HG02678 (cell line): ENCODE data around the gene UGT1A4.

Source experiments
- ATAC-seq: cut with Tn5 transposase; IDR thresholded peaks from one replicate; pipeline ENCODE4 v1.9.1; 2021; ENCODE audit warnings: mild to moderate bottlenecking, moderate library complexity; ENCODE audit not compliant: unreplicated experiment

UGT1A4 gene

GRCh38 chr2:233718552-233718951 is at the start of gene UGT1A4:
UGT1A4 (plus strand) TSS chr2:233718736; CDS start chr2:233718821, 85 bp downstream.
- no peak for ATAC-seq

DNA sequence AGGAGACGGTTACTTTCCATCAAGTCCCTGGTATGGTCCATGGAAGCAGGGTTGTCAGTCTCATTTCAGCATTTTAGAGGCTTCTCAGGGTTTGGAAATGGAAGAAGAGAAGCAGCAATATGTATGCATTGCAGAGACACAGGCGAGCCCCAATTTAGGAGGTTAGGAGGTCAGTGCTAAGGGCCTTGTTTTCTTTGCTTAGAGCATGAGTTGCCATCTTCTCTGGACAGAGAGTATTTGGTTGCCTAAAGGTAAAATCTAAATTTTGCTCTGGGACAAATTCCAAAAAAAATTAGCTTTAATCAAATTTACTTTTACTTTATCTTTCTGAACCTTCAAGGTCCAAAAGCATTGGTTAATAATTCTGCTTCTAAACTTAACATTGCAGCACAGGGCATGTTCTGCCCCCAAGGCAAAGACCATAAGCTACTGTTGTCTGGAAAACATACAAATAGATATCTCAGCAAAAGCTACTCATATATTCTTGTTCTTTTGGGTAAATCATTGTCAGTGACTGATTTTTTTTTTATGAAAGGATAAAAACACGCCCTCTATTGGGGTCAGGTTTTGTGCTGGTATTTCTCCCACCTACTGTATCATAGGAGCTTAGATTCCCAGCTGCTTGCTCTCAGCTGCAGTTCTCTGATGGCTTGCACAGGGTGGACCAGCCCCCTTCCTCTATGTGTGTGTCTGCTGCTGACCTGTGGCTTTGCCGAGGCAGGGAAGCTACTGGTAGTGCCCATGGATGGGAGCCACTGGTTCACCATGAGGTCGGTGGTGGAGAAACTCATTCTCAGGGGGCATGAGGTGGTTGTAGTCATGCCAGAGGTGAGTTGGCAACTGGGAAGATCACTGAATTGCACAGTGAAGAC is 47.0 kb upstream of the UGT1A4 start, which contains the start of gene UGT1A9:
Gene UGT1A9 (plus strand): TSS at position 609 of the 872 bp plus-strand sequence. CDS start 37 bp downstream, at position 646.
- no peak for ATAC-seq

DNA sequence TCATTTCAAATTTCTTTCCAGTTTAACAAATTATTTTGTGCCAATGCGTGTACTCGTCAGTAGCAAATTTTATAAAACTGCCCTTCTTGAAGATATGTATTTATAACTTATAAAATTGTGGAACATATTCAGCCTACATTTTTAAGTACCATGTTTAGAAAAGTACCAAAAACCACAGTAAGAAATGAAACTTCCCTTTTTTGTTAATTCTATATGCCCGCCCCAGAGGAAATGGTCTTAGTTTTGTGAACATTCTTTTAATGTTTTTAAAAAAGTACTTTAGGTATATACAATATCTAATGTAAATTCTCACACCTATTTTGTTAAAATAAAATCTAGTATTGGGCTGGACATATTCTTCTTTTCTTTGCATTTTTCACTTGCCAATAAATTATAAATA is 45.6 kb upstream of the UGT1A4 start:
- no peak for ATAC-seq

- ATAC-seq: no peak
Observed at GRCh38 chr2:233673896-233674295, 44.6 kb upstream of the UGT1A4 start.

GRCh38 chr2:233674314-233674713 is 44.2 kb upstream of the UGT1A4 start:
- no peak for ATAC-seq

GRCh38 chr2:233674995-233675394 is 43.5 kb upstream of the UGT1A4 start:
- no peak for ATAC-seq

- ATAC-seq: no peak
Observed at GRCh38 chr2:233676046-233676445, 42.5 kb upstream of the UGT1A4 start.

DNA sequence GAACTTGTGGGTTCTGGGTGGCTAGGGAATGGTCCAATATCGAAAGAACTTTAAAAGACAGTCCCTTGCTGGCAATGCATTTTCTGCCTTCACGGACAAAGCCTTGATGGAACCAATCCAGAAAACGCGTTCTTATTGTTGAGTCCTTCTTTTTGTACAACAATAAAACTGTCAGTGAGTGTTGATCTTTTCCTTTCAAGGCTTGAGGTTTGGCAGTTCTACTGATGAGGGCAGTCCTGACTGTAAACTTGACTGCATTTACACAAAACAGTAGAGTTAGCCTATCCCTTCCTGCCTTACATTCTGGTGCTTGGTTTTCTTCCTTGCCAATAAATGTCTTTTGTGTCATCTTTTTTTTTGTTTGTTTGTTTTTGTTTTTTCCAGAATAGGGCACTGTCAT is 39.3 kb upstream of the UGT1A4 start:
- ATAC-seq: no peak

DNA sequence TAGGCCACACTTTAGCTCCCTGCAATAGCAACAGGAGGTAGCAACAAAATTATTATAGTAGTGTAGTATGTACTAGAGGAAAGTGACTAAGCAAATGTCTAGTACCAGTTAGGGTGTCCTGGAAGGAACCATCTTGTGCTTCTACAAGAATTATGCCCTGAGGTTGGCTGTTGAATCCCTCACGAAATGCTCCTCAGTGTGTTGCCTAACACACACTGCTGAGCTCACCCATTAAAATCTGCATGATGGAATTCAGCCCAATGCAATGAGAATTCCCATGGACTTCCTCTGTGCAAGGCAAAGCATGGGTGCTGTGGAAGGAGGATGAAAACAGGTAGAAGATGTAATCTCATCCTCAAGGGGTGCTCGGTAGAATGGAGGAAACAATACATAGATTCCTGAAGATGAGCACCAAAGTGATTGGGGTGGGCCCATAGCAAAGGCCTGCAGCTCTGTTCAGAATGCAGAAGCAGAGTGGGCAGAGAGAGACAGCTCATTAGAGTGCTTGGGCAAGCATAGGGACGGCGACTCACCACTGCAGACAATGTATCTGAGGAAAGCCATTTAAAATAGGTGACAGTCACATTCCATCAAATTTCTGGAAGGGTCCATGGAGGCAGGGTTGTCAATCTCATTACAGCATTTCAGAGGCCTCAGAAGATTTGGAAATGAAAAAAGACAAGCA is 38.0 kb upstream of the UGT1A4 start:
- ATAC-seq: no peak

GRCh38 chr2:233681521-233682099 is 36.9 kb upstream of the UGT1A4 start, which contains the start of gene UGT1A7:
UGT1A7 (plus strand) TSS chr2:233681901; CDS start chr2:233681938, 37 bp downstream.
- ATAC-seq: no peak

DNA sequence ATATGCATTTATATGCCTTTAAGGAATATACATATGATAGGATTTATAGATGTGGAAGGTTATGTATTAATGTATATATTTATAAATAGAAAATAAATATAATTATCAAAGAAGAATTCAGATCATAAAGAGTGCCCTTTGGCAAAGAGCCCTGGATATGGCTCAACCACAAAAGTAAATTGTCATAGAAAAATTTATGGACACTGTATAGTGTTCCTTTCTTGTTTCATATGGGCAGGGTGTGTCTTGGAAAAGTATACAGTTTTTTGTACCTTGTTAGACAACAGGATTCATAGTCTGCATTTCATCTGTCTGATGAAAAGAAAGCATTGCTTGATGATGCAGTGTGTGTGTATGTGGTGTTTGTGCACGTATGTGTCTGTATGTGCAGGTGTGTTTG is 33.9 kb upstream of the UGT1A4 start:
- no peak for ATAC-seq

DNA sequence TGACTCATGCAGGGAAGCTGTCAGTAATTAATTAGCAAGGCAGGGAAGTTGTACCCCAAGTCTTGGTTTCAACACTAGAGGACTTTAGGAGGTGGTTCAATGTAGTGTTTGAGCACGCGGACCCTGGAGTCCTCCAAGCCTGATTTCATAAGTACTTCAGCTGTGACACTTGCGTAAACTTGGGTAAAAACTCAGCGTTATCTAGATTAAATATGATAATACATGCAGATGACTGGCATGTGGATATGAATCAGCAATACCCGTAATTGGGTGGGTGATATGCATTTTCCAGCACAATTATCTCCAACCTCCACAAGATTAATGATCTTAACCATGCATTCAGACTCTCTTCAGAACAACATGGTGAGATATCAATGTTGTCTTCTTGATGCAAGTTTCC is 31.6 kb upstream of the UGT1A4 start:
- no peak for ATAC-seq

GRCh38 chr2:233688341-233688740 is 30.2 kb upstream of the UGT1A4 start:
- ATAC-seq: no peak

GRCh38 chr2:233689031-233689430 is 29.5 kb upstream of the UGT1A4 start:
- no peak for ATAC-seq

- ATAC-seq: no peak
Observed at GRCh38 chr2:233689501-233689900, 29.0 kb upstream of the UGT1A4 start.

DNA sequence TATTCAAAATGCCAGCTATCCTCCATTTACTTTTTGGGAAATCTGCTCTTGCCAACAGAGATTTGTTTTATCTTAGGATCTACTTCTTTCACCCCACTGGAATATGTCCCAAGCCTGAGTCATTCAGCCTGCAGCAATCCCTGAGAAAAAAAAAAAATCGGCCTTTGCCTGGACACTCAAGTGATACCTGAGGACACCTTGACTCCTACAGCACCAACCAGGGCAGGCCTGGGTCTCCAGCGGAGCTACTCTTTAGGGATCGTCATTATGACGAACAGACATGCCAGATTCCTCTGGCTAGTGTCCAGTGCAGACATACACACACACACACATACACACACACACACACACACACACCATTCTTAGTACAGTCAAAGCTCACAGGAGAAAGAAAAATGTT is 28.1 kb upstream of the UGT1A4 start:
- ATAC-seq: no peak

DNA sequence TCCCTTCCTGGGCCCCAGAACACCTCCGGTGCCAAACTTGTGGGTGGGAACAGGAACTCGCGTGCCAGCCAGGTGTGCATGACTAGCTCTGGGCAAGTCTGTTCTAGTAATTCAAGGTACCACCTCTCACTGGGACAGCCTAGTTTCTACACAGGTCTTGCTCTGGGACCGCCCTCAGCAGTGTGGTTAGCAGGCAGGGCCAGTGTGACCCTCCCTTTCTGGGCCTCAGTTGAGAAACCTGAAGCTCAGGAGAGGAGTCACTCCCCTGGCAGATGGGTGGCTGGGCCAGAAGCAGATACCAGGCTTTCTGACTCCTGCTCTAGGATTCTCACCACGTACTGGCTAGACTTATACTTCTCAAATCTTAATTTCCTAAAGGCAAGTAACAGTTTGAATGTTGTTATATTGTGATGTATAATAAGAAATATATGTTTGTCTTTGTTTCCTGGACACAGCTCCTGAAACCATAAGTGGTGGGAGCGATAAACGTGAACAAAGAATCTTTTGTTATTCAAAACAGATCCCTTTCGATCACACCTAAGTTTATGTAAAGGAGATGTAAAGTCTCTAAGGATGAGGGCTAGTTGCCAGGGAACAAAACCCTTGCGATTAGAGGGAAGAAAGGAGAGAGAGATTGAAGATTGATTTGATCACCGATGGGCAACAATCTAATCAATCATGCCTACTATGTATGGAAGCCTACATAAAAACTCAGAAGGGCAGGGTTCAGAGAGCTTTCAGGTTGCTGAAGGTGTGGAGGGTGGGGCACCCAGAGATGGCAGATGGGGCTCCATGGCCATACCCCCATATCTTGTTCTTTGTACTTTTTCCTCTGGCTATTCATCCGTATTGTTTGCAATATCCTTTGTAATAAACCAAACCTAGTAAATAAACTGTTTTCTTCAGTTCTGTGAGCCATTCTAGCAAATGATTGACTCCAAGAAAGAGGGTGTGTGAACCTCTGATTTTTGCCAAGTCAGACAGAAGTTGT is 26.8 kb upstream of the UGT1A4 start:
- ATAC-seq: no peak

DNA sequence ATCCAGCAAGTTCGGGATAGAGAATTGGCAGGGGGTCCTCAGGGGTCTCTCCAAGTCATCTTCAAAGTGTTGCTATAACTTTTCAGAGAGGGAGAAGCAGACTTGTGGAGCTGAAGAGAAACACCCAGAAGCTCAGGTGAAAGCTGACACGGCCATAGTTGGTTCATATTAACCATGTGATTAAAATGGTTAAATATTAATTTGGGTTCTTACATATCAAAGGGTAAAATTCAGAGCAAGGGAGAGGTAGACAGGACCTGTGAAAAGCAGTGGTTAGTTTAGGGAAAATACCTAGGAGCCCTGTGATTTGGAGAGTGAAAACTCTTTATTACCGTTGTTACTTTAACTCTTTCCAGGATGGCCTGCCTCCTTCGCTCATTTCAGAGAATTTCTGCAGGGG is 25.9 kb upstream of the UGT1A4 start, which contains the start of gene UGT1A6:
Gene UGT1A6 (plus strand): TSS at position 243 of the 400 bp plus-strand sequence. CDS start 115 bp downstream, at position 358.
- no peak for ATAC-seq

DNA sequence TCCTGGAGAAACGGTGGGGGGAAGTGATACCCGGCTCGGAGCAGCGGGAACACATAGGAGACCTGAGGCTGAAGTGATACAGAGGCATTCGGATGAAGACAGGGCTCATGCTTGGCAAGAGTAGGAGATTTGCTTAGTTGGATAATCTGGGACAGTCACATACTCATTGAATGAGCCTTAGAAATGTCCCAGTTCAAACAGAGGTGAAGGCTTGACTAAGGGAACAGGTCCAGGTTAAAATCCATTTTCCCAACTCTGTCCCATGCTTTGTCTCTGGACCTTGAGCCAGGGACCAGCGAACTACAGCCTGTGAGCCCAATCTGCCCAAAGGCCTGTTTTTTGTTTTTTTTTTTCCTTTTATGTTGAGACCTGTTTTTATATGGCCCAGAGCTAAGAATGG is 24.6 kb upstream of the UGT1A4 start:
- ATAC-seq: no peak

DNA sequence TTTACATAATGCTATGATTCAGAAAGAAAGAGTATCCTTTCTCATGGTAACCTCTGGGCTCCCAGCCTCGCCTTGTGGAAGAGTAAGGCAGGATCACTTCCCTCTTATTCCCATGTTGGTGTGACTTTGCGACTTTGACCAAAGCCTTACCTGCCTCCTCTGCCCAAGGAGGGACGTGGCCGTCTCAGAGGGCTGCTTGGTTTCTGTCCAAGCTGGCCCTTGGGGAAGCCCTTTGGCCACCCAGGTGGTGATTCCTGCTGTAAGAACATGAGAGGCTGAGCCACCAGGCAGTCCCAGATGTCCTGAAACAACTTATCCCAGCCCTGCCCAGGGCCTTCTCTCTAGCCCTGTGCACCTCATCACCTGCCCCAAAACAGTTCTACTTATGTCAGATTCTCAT is 19.8 kb upstream of the UGT1A4 start:
- ATAC-seq: no peak
